Type B pancreatic cell (in vitro differentiated cells): ENCODE results near the gene SLC19A3. TPM values are rescaled to one million over a fixed set of nuclear protein-coding genes. Genes with fewer than 3 reads are reported as not detected.
"Not testable (repeated sequence)": the region's sequence is repeated elsewhere in the genome, so short reads cannot be mapped to it uniquely, and the experiment has no call there.

ENCODE experiments used
- DNase-seq: peaks from one replicate; pipeline ENCODE4 v3.0.0; 2021; ENCODE audit warnings: mixed read lengths; ENCODE audit not compliant: unreplicated experiment; ENCODE audit errors: extremely low spot score
- H3K27ac Mint-ChIP-seq: 2 replicates; pipeline ENCODE4 v1.8.0; 2021; ENCODE audit warnings: mild to moderate bottlenecking, mixed read lengths
- H3K27me3 Mint-ChIP-seq: 2 replicates; pipeline ENCODE4 v1.8.0; 2021; ENCODE audit warnings: mixed read lengths
- H3K36me3 Mint-ChIP-seq: 2 replicates; pipeline ENCODE4 v1.8.0; 2021; ENCODE audit warnings: mixed read lengths
- H3K4me1 Mint-ChIP-seq: one replicate; pipeline ENCODE4 v1.8.0; 2021; ENCODE audit warnings: mixed read lengths; ENCODE audit not compliant: unreplicated experiment
- H3K4me3 Mint-ChIP-seq: 2 replicates; pipeline ENCODE4 v1.8.0; 2021; ENCODE audit warnings: mild to moderate bottlenecking, mixed read lengths
- H3K9me3 Mint-ChIP-seq: 2 replicates; pipeline ENCODE4 v1.8.0; 2021; ENCODE audit warnings: mixed read lengths
- total RNA-seq: library from RNA; stranded (reverse); gene quantifications from 2 replicates; pipeline ENCODE4 v1.2.1, GENCODE V29; 2021; ENCODE audit warnings: low replicate concordance
- TF ChIP-seq, protein P1 (sequence below): fragments of 200-600 bp; sonication (generic); conservative IDR thresholded peaks from 2 replicates; pipeline ENCODE4 v1.5.0; 2021; ENCODE audit warnings: antibody characterized with exemption, mild to moderate bottlenecking

The SLC19A3 gene
- total RNA-seq, 1 donor from 2014 or later, result 6.4 TPM

DNA sequence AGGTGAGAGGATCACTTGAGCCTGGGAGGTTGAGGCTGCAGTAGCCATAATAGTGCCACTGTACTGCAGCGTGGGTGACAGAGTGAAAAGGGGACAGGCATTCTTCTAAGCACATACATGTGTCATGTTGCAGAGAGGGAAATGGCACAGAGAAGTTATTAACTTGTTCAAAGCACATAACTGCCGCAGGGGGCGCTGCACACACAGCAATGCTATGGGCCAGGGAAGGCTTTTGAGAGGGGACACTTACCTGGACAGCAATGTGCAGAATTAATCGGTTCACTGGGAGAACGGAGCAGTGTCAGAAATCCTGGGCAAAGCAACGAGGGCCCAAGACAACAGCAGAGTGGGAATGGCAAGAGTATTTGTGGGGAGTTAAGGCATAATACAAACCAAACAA is 30.3 kb upstream of the SLC19A3 start:
- Mint-ChIP-seq H3K9me3 (no peaks in the 10 kb centered on the region), H3K36me3 (no peaks in the 10 kb centered on the region), H3K4me1 (no peaks in the 10 kb centered on the region), H3K27ac (no peak overlapping the region), H3K27me3 (no peaks in the 10 kb centered on the region), H3K4me3 (no peak overlapping the region)
- DNase-seq, result no peak
- TF ChIP-seq, protein P1, sequence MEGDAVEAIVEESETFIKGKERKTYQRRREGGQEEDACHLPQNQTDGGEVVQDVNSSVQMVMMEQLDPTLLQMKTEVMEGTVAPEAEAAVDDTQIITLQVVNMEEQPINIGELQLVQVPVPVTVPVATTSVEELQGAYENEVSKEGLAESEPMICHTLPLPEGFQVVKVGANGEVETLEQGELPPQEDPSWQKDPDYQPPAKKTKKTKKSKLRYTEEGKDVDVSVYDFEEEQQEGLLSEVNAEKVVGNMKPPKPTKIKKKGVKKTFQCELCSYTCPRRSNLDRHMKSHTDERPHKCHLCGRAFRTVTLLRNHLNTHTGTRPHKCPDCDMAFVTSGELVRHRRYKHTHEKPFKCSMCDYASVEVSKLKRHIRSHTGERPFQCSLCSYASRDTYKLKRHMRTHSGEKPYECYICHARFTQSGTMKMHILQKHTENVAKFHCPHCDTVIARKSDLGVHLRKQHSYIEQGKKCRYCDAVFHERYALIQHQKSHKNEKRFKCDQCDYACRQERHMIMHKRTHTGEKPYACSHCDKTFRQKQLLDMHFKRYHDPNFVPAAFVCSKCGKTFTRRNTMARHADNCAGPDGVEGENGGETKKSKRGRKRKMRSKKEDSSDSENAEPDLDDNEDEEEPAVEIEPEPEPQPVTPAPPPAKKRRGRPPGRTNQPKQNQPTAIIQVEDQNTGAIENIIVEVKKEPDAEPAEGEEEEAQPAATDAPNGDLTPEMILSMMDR, result peak; percentile 65

- Mint-ChIP-seq H3K4me1 (no peaks in the 10 kb centered on the region), H3K4me3 (no peak within 1 kb of the TSS), H3K36me3 (no peaks in the 10 kb centered on the region), H3K27me3 (no peaks in the 10 kb centered on the region), H3K27ac (no peak within 1 kb of the TSS), H3K9me3 (no peaks in the 10 kb centered on the region)
- TF ChIP-seq, protein P1, result no peak
- no peak for DNase-seq
Observed at GRCh38 chr2:227745594-227745993, 27.8 kb upstream of the SLC19A3 start, which contains the start of gene SCYGR8. SCYGR8 (plus strand) TSS chr2:227745894; CDS start chr2:227745894, 0 bp downstream.

- H3K9me3 Mint-ChIP-seq, H3K4me3 Mint-ChIP-seq, H3K4me1 Mint-ChIP-seq, H3K27me3 Mint-ChIP-seq, H3K27ac Mint-ChIP-seq, H3K36me3 Mint-ChIP-seq, DNase-seq: not testable (repeated sequence)
Observed at GRCh38 chr2:227740705-227741104, 22.9 kb upstream of the SLC19A3 start.

DNA sequence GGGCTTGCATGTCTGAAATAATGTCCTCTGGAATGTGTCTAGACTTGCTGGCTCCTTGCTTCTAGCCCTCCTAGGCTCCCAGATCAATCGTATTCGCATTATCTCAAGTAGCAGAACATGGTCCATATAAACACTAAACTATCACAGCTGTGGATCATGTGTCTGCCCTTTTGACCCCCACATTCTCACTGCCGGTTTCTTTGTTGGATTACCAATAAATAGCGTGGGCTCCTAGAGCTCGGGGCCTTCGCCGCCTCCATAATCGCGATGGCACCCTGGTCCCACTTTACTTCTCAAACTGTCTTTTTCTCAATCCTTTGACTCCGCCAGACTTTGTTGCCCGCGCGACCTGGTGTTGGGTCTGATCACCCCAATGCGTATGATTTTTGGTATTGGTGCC is 21.5 kb upstream of the SLC19A3 start:
- no peak for DNase-seq
- Mint-ChIP-seq H3K4me1 (peaks cover 6% of the 10 kb centered on the region), H3K4me3 (no peak overlapping the region), H3K27ac (no peak overlapping the region), H3K9me3 (no peaks in the 10 kb centered on the region), H3K27me3 (no peaks in the 10 kb centered on the region), H3K36me3 (no peaks in the 10 kb centered on the region)
- TF ChIP-seq, protein P1, result no peak

DNA sequence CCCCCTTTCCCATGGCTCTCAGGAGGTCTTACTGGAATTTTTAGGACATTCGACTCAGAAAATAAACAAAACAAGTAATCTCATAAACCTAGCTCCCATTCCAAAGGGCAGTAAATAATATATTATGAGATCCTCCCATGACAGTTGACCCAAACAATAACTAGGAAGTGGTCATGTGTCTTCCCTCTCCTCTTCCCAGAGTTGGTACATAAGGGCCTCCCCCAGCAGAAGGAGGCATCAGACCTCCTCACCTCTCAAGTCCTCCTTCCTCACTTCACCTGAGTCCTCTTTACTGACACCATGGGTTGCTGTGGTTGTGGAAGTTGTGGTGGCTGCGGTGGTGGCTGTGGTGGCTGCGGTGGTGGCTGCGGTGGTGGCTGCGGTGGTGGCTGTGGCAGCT is 10.2 kb upstream of the SLC19A3 start, which contains the start of gene SCYGR7:
SCYGR7 (plus strand) TSS at position 301 of the 400 bp plus-strand sequence; CDS start at position 301, 0 bp downstream.
- Mint-ChIP-seq H3K27ac (no peak within 1 kb of the TSS), H3K36me3 (no peaks in the 10 kb centered on the region), H3K9me3 (no peaks in the 10 kb centered on the region), H3K4me3 (no peak within 1 kb of the TSS), H3K27me3 (no peaks in the 10 kb centered on the region), H3K4me1 (no peaks in the 10 kb centered on the region)
- TF ChIP-seq, protein P1, result no peak
- DNase-seq, result no peak

GRCh38 chr2:227724394-227725039 is 6.7 kb upstream of the SLC19A3 start, which contains the start of gene SCYGR6:
SCYGR6 (minus strand) TSS chr2:227724757; CDS start chr2:227724757, 0 bp downstream.
- DNase-seq, result no peak
- H3K27ac Mint-ChIP-seq, result no peak within 1 kb of the TSS
- no peaks in the 10 kb centered on the region for H3K36me3 Mint-ChIP-seq
- TF ChIP-seq, protein P1, result no peak
- H3K27me3 Mint-ChIP-seq, result no peaks in the 10 kb centered on the region
- H3K4me1 Mint-ChIP-seq, result peaks cover 4% of the 10 kb centered on the region
- H3K4me3 Mint-ChIP-seq, result no peak within 1 kb of the TSS
- H3K9me3 Mint-ChIP-seq, result no peaks in the 10 kb centered on the region

DNA sequence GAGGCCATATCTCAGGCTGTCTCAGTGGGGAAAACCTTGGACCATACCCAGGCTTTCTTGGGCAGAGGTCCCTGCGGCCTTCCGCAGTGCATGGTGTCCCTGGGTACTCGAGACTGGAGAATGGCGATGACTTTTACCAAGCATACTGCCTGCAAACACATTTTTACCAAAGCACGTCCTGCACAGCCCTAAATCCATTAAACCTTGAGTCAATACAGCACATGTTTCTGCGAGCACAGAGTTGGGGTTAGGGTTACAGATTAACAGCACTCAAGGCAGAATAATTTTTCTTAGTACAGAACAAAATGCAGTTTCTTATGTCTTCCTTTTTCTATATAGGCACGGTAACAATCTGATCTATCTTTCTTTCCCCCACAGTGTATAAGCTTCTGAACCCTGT is 5.0 kb upstream of the SLC19A3 start:
- H3K27ac Mint-ChIP-seq, H3K27me3 Mint-ChIP-seq, H3K4me3 Mint-ChIP-seq, H3K4me1 Mint-ChIP-seq, H3K9me3 Mint-ChIP-seq, H3K36me3 Mint-ChIP-seq, DNase-seq: not testable (repeated sequence)
